DOHH2 (cell line): ENCODE data around the gene AIMP2.
"Not testable (repeated sequence)": the region's sequence is repeated elsewhere in the genome, so short reads cannot be mapped to it uniquely, and the experiment has no call there.

Experiments
- H3F3A ChIP-seq: fragments of 200-600 bp; sonication (generic), shearing (Covaris generic); 2 replicates; pipeline ENCODE4 v1.6.0; 2016; ENCODE audit warnings: antibody characterized with exemption, mild to moderate bottlenecking; ENCODE audit not compliant: control insufficient read depth, insufficient read depth
- H3K27ac ChIP-seq: fragments of 200-600 bp; sonication (generic); 2 replicates; pipeline ENCODE4 v1.5.1; 2014; ENCODE audit warnings: low read depth, mild to moderate bottlenecking, low read length, moderate library complexity
- H3K27me3 ChIP-seq: fragments of 200-600 bp; sonication (generic); 2 replicates; pipeline ENCODE4 v1.6.1; 2014; ENCODE audit warnings: mild to moderate bottlenecking, low read length, mixed read lengths; ENCODE audit not compliant: control insufficient read depth
- H3K36me3 ChIP-seq: fragments of 200-600 bp; sonication (generic); 2 replicates; pipeline ENCODE4 v1.6.1; 2014; ENCODE audit warnings: mild to moderate bottlenecking, low read length, moderate library complexity, mixed read lengths; ENCODE audit not compliant: control insufficient read depth
- H3K4me1 ChIP-seq: fragments of 200-600 bp; sonication (generic); 2 replicates; pipeline ENCODE4 v1.6.1; 2014; ENCODE audit warnings: mild to moderate bottlenecking, low read length, mixed read lengths; ENCODE audit not compliant: control insufficient read depth
- H3K4me2 ChIP-seq: fragments of 200-600 bp; sonication (generic); 2 replicates; pipeline ENCODE4 v1.6.0; 2014; ENCODE audit warnings: mild to moderate bottlenecking, low read length, moderate library complexity
- H3K4me3 ChIP-seq: fragments of 200-600 bp; sonication (generic); 2 replicates; pipeline ENCODE4 v1.5.1; 2014; ENCODE audit warnings: mild to moderate bottlenecking, low read length, mixed read lengths
- H3K79me2 ChIP-seq: fragments of 200-600 bp; sonication (generic); 2 replicates; pipeline ENCODE4 v1.6.1; 2014; ENCODE audit warnings: mild to moderate bottlenecking, low read length, mixed read lengths; ENCODE audit not compliant: control insufficient read depth
- H3K9me2 ChIP-seq: fragments of 200-600 bp; sonication (generic); replicated peaks from 2 replicates; pipeline ENCODE4 v1.6.1; 2014; ENCODE audit warnings: mild to moderate bottlenecking, low read length, mixed read lengths; ENCODE audit not compliant: control insufficient read depth
- H3K9me3 ChIP-seq: fragments of 200-600 bp; sonication (generic); 2 replicates; pipeline ENCODE4 v1.6.1; 2014; ENCODE audit warnings: antibody characterized with exemption, low read length, mixed read lengths; ENCODE audit not compliant: control insufficient read depth, insufficient read depth
- H4K20me1 ChIP-seq: fragments of 200-600 bp; sonication (generic); 2 replicates; pipeline ENCODE4 v1.6.0; 2014; ENCODE audit warnings: low read depth, mild to moderate bottlenecking, antibody characterized with exemption, low read length, moderate library complexity; ENCODE audit not compliant: control insufficient read depth, insufficient read depth
- CTCF ChIP-seq: fragments of 200-600 bp; sonication (generic); IDR thresholded peaks from one replicate; pipeline ENCODE4 v1.5.1; 2014; ENCODE audit warnings: antibody characterized with exemption, mild to moderate bottlenecking, low read depth, low read length; ENCODE audit not compliant: poor library complexity, severe bottlenecking
- EZH2phosphoT487 ChIP-seq: fragments of 200-600 bp; sonication (generic); IDR thresholded peaks from 2 replicates; pipeline ENCODE4 v1.6.1; 2017; ENCODE audit warnings: borderline replicate concordance, mild to moderate bottlenecking, antibody characterized with exemption, low read length, moderate library complexity, mixed read lengths

The AIMP2 gene

GRCh38 chr7:5997210-5997808 is 11.8 kb upstream of the AIMP2 start:
- Histone ChIP-seq H3K9me2 (no peaks in the 10 kb centered on the region), H4K20me1 (no peaks in the 10 kb centered on the region), H3K4me2 (no peak overlapping the region), H3K4me1 (no peaks in the 10 kb centered on the region), H3K9me3 (no peaks in the 10 kb centered on the region), H3K27me3 (no peaks in the 10 kb centered on the region), H3K27ac (no peak overlapping the region), H3K79me2 (no peaks in the 10 kb centered on the region), H3F3A (peaks cover 8% of the 10 kb centered on the region), H3K4me3 (no peak overlapping the region), H3K36me3 (peaks cover 77% of the 10 kb centered on the region)
- TF ChIP-seq EZH2phosphoT487, result no peak
- TF ChIP-seq CTCF, result peak; percentile 87

- TF ChIP-seq CTCF, result no peak
- TF ChIP-seq EZH2phosphoT487, result no peak
- Histone ChIP-seq H3K36me3 (peaks cover 49% of the 10 kb centered on the region), H3K79me2 (peaks cover 65% of the 10 kb centered on the region), H3K27me3 (no peaks in the 10 kb centered on the region), H3F3A (peaks cover 17% of the 10 kb centered on the region), H3K9me2 (no peaks in the 10 kb centered on the region), H3K27ac (peak overlapping the region; percentile 77), H3K4me1 (peaks cover 28% of the 10 kb centered on the region), H3K4me2 (peak overlapping the region; percentile 68), H4K20me1 (no peaks in the 10 kb centered on the region), H3K4me3 (peak overlapping the region; percentile 88), H3K9me3 (no peaks in the 10 kb centered on the region)
Measured at GRCh38 chr7:6007386-6007785, 1.7 kb upstream of the AIMP2 start.

DNA sequence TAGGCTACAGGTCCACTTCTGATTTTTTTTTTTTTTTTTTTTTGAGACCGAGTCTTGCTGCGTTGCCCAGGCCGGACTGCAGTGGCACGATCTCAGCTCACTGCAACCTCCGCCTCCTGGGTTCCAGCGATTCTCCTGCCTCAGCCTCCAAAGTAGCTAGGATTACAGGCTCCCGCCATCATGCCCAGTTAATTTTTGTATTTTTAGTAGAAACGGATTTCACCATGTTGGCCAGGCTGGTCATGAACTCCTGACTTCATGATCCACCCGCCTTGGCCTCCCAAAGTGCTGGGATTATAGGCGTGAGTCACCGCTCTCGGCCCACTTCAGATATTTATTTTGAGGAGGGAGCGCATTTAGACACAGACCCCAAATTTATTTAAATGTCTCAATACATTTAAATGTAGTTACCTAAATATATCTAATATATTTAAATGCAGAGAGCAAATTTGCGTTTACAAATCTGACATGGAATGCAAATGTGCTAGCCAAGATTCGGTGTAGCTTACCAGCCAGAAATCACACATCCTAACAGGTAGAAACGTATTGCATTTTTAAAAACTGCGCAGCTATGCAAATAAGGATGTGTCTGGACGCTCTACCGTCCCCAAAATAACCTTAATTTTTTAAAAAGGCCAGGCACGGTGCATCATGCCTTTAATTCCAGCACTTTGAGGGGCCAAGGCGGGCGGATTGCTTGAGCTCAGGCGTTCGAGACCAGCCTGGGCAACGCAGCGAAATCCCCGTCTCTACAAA is 1.1 kb upstream of the AIMP2 start:
- not testable (repeated sequence) for H3K27me3 ChIP-seq, H4K20me1 ChIP-seq, H3K9me2 ChIP-seq, H3K9me3 ChIP-seq
- H3K4me3 ChIP-seq, result peak overlapping the region; percentile 88
- H3K36me3 ChIP-seq, result peaks cover 52% of the 10 kb centered on the region
- H3F3A ChIP-seq, result peaks cover 17% of the 10 kb centered on the region
- peak overlapping the region; percentile 68 for H3K4me2 ChIP-seq
- peak overlapping the region; percentile 77 for H3K27ac ChIP-seq
- peaks cover 71% of the 10 kb centered on the region for H3K79me2 ChIP-seq
- H3K4me1 ChIP-seq, result peaks cover 28% of the 10 kb centered on the region

GRCh38 chr7:6010370-6010769 is 1.3 kb downstream of the AIMP2 start:
- peak overlapping the region; percentile 68 for H3K4me2 ChIP-seq
- not testable (repeated sequence) for H3K27me3 ChIP-seq, H4K20me1 ChIP-seq, H3F3A ChIP-seq, H3K27ac ChIP-seq, H3K9me2 ChIP-seq, H3K9me3 ChIP-seq
- peaks cover 88% of the 10 kb centered on the region for H3K79me2 ChIP-seq
- peaks cover 53% of the 10 kb centered on the region for H3K36me3 ChIP-seq
- peaks cover 28% of the 10 kb centered on the region for H3K4me1 ChIP-seq
- peak overlapping the region; percentile 88 for H3K4me3 ChIP-seq
